ENCODE data around the gene TAF11L10. TPM values are rescaled to one million over a fixed set of nuclear protein-coding genes. Genes with fewer than 3 reads are reported as not detected.
"Not testable (repeated sequence)": the region's sequence is repeated elsewhere in the genome, so short reads cannot be mapped to it uniquely, and the experiment has no call there.

Gene TAF11L10
- total RNA-seq (not detected), polyA plus RNA-seq (not detected)

- DNase-seq, H3K36me3 ChIP-seq: not testable (repeated sequence)
- no CpG with 5 or more reads among the region's 15 CpGs for WGBS, 2 donors
Measured at GRCh38 chr5:17597728-17598127, at the start of gene TAF11L10. TAF11L10 (minus strand) TSS chr5:17597828.

GRCh38 chr5:17634160-17634559, 36.5 kb upstream of the TAF11L10 start, which contains the start of gene TAF11L14:
TAF11L14 (plus strand) TSS chr5:17634460.
- 87 to 91% methylated on average over 5 of the region's 5 CpGs for WGBS, 2 donors
- Histone ChIP-seq H3K27me3 (no peaks in the 10 kb centered on the region), H3K4me1 (no peaks in the 10 kb centered on the region), H3K27ac (no peak within 1 kb of the TSS), H3K4me3 (no peak within 1 kb of the TSS), H3K36me3 (no peaks in the 10 kb centered on the region), H3K9me3 (no peaks in the 10 kb centered on the region)
- TF ChIP-seq POLR2A (IDR thresholded peaks at IDR 0.05): no peak
- DNase-seq: no peak
- intact Hi-C loops (cut with DNase I): no loop called here

More at GRCh38 chr5:17597728-17598127, at the start of gene TAF11L10:
- H3K9me3 ChIP-seq; H3K4me1 ChIP-seq; H3K27ac ChIP-seq; H3K27me3 ChIP-seq; intact Hi-C loops (cut with DNase I); H3K4me3 ChIP-seq: not testable (repeated sequence)

- 74 to 93% methylated on average over 8 to 9 of the region's 12 CpGs for WGBS, 2 donors
- H3K36me3 ChIP-seq; H3K27me3 ChIP-seq; DNase-seq; H3K9me3 ChIP-seq; H3K27ac ChIP-seq; H3K4me1 ChIP-seq; intact Hi-C loops (cut with DNase I); H3K4me3 ChIP-seq: not testable (repeated sequence)
Measured at GRCh38 chr5:17631788-17632187, 34.2 kb upstream of the TAF11L10 start, which contains the start of gene TAF11L13. TAF11L13 (plus strand) TSS chr5:17632088.

- Histone ChIP-seq H3K9me3 (no peaks in the 10 kb centered on the region), H3K27ac (no peak overlapping the region), H3K4me1 (no peaks in the 10 kb centered on the region), H3K27me3 (no peaks in the 10 kb centered on the region), H3K36me3 (no peaks in the 10 kb centered on the region), H3K4me3 (no peak overlapping the region)
- 82 to 94% methylated on average over 11 of the region's 11 CpGs for WGBS, 2 donors
- intact Hi-C loops (cut with DNase I): no loop called here
- DNase-seq: no peak
- TF ChIP-seq CTCF (IDR thresholded peaks at IDR 0.05) (no peak), POLR2AphosphoS5 (IDR thresholded peaks at IDR 0.05) (no peak), POLR2A (IDR thresholded peaks at IDR 0.05) (no peak), EP300 (IDR thresholded peaks at IDR 0.05) (no peak)
Measured at GRCh38 chr5:17625686-17626085, 28.1 kb upstream of the TAF11L10 start.

- Histone ChIP-seq H3K27ac (no peak overlapping the region), H3K27me3 (no peaks in the 10 kb centered on the region), H3K4me1 (no peaks in the 10 kb centered on the region), H3K36me3 (no peaks in the 10 kb centered on the region), H3K9me3 (no peaks in the 10 kb centered on the region), H3K4me3 (no peak overlapping the region)
- no peak for TF ChIP-seq POLR2A (IDR thresholded peaks at IDR 0.05)
- no peak for TF ChIP-seq EP300 (IDR thresholded peaks at IDR 0.05)
- TF ChIP-seq POLR2AphosphoS5 (IDR thresholded peaks at IDR 0.05): no peak
- TF ChIP-seq CTCF (IDR thresholded peaks at IDR 0.05): no peak
- 87 to 89% methylated on average over 17 of the region's 17 CpGs for WGBS, 2 donors
- intact Hi-C loops (cut with DNase I): no loop called here
- no peak for DNase-seq
Measured at GRCh38 chr5:17620627-17621026, 23.0 kb upstream of the TAF11L10 start.

GRCh38 chr5:17619354-17619753, 21.7 kb upstream of the TAF11L10 start:
- Histone ChIP-seq H3K9me3 (no peaks in the 10 kb centered on the region), H3K4me1 (no peaks in the 10 kb centered on the region), H3K27me3 (no peaks in the 10 kb centered on the region), H3K4me3 (no peak overlapping the region), H3K36me3 (no peaks in the 10 kb centered on the region), H3K27ac (no peak overlapping the region)
- DNase-seq: no peak
- 93 to 95% methylated on average over 3 of the region's 3 CpGs for WGBS, 2 donors
- intact Hi-C loops (cut with DNase I): no loop called here
- TF ChIP-seq EP300 (IDR thresholded peaks at IDR 0.05) (no peak), CTCF (IDR thresholded peaks at IDR 0.05) (no peak), POLR2A (IDR thresholded peaks at IDR 0.05) (no peak), POLR2AphosphoS5 (IDR thresholded peaks at IDR 0.05) (no peak)
